Stimulated activated CD8-positive, alpha-beta memory T cell treated with anti-CD3 and anti-CD28 coated beads, Interleukin-2, amount 100 ng/mL, for 48 hours (primary cell): ENCODE results near the gene SBF2.

ENCODE experiments used
- DNase-seq, 2 donors: peaks; one replicate each; pipeline ENCODE4 v3.0.0-alpha.2; 2020; ENCODE audit warnings: low read depth in 2 of 2

Gene SBF2

DNA sequence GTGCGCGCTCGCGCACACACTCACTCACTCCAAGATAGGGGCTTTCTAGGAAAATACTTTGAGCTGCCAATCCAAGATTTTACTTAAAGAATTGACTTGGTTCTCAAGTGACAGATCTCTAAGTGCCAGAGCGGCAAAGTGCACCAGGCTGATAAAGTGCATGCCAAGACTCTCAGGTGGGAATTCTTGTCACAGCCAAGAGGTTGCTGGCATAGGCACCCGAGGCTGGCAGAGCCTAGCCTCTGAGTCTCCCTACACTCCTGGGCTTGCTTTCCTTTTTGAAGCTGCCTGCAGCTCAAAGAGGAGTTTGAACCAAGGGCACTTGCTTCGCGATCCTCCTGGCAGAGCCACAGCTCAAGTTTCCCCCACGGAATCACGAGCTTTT, 8.3 kb upstream of the SBF2 start:
- no peak for DNase-seq

- DNase-seq: no peak
These were observed 7.8 kb upstream of the SBF2 start for GRCh38 chr11:10301656-10302358.

- no peak for DNase-seq
These were observed 4.3 kb upstream of the SBF2 start for GRCh38 chr11:10298342-10298741.

DNA sequence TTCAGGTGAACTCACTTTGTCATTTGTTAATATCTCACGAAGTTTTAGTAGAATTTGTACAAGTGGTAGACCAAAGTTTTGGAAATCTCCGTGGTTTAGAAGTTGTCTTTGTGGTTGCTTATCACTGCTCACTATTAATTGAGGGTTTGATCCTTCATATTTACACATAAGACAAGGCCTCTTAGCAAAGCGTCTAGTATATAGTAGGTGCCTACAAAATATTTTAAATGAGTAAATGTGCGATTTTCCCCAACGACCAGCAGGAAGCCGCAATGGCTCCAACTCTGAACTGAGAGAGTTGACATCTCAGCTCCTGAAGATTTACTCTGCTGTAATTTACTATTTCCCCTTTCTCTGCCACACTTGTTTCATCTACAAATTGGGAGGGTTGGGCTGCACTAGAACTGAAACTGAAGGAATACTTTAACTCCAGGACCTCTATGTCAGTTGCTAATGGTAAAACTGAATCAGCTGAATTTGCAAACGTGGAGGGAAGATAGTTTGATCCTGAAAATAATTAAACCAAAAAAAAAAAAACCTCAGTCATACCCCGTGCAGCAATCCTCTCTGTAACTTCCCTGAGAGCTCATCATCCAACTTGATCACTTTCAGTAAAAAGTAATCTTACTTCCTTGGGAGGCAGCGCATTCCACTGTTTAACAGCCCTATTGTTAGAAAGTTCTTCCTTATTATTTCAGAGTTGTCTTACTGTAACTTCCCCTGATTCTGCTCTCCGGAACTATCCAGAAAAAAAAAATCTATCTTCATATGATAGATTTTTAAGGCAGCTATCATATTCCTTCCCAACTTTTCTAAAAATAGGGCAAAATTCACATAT, 1.3 kb upstream of the SBF2 start:
- no peak for DNase-seq

DNA sequence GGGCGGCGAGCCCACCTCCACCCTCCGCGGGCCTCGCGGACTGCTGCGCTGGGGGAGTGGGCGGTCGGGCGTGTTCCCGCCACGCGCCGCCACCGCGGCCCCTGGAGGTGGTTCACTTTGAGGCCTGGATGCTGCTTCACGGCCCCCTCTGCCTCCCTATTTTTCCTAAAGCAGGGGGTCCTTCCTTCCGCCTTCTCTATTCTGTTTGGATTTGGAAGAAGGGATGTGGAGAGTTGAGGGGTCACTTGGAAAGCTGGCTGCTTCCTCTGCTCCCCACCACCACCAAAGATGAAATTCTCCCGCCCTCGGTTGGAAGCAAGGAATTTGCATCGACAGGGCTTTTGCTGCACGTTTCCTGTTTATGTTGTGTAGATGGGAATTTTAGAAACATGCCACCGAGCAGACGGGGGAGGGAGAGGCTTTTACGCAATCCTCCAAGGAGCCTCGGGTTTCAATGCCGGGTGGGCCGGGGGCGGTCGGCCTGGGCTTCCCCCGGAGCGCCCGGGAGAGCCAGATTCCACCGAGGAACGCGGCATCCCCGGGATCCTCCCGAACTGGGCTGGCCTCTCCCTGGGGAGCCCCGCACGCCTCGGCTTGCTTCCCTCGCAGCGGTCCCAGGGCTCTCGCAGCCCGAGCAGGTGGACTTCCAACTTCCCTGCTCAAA, 403 bp upstream of the SBF2 start:
- no peak for DNase-seq

- DNase-seq: no peak
These were observed 2.0 kb downstream of the SBF2 start for GRCh38 chr11:10291801-10292638.

DNA sequence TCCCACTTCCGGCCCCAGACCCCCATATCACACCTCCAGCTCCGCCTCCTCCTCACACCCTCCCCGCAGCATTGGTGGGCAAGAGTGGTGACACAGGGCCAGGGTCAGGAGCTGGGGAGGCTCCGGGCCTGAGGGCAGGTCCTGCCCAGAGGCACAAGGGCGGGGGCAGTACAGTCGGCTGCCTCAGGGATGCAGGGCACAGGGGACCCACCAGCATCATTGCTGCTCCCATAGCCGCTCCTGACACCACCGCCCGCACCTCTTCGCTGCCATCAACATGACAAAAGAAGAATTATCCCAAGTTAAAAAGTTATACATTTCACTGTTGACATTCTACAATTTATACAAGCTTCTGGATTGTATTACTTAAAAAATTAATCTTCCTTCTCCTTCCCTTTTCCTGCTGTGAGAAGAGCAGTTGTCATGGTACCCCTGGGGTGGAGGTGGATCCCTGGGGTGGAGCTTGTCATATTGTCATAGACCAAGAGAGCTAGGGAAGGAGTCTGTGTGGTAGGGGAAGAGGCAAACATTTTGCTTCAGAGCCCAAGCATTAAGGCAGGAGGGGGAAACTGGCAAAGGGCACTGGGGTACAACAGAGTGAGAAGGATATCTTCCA, 4.1 kb downstream of the SBF2 start:
- no peak for DNase-seq

GRCh38 chr11:10288881-10289764, 4.9 kb downstream of the SBF2 start:
- DNase-seq: no peak

DNA sequence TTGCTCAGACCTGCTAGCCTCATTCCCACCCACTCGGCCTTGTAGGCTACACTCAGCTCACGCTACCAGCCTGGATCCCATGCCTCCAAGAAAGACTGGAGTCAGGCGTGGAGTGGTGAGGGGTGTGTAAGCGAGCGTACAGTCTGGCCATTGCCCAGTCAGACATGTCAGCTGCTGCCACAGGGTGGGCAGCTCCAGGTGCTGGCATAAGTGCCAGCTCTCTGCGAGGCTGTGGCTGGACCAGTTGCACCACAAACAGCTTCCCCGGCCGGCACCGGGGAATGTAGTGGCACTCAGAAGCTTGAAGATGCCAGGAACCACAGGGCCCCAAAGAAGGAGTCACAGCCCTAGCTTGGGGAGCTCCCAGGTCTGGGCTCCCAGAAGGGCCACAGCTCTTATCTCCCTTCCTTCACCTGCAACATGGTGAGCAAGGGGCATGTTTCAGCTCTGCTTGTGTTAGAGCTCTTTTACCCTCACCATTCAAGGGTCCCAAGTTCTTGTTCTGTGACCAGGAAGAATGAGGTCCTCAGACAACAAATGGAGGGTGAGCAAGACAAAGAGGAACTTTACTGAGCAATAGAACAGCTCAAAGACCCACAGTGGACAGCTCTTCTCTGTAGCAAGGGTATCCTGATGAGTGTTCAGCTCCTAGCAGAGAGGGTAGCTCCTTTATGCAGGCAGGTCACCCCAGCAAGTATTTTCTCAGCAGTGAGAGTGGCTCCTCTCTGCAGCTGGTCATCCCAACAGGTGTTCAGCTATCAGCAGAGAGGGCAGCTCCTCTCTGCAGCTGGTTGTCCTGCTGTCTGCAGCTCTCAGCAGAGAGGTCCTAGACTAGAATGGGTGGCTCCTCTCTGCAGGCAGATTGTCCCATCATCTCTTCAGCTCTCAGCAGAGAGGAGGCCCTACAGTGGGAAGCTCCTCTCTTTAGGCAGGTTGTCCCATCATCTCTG, 6.0 kb downstream of the SBF2 start:
- DNase-seq: no peak

GRCh38 chr11:10287140-10287539, 6.9 kb downstream of the SBF2 start:
- no peak for DNase-seq

DNA sequence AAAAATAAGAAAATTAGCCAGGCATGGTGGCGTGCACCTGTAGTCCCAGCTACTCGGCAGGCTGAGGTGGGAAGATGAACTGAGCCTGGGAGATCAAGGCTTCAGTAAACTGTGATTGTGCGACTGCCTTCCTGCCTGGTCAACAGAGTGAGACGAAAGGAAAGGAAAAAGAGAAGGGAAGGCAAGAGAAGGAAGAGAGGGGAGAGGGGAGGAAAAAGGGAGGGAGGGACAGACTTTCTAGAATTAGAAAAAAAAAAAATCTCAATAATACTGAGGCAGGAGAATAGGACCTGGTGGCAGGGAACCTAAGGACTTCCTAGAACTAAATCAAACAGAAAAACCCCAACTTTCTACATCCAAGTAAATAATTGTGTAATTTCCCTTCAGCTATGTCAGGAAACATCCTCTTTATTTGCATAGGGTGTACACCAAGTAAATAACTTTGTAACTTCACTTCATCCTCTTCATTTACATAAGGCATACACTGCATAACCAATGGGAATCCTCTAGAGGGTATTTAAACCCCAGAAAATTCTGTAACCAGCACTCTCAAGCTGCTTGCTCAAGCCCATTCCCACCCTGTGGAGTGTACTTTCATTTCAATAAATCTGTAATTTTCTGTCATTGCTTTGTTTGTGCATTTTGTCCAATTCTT, 8.7 kb downstream of the SBF2 start:
- no peak for DNase-seq

DNA sequence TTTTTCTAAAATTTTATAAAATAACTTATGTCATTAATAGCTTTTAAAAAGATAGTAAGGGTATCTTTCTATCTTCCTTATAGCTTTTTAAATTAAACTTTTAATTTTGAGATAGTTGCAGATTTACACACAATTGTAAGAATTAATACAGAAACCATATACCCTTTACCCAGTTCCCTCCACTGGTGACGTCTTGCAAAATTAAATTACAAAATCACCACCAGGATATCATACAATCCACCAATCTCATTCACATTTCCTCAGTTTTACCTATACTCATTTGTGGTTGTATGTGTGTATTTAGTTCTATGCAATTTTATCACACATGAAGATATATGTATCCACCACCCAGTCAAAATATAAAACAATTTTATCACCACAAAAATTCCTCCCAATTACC, 10.0 kb downstream of the SBF2 start:
- DNase-seq: no peak

- no peak for DNase-seq
These were observed 11.9 kb downstream of the SBF2 start for GRCh38 chr11:10282117-10282516.

DNA sequence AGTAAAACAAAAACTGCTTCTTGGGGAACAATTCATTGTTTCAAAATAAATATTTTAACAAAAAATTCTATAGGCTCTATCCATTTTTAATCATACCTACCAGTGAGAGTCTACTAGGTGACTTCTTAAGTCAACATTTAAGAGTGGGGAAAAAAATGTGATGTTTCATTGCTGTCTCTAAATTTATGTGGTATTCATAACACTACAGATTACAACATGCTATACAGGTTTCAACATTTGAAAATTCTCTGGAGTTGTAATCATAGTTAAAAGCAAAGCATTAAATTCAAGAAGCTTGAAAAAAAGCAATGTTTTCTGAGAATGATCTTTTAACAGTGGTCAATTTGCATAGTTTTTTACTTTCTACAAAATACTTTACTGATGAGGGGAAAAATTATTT, 18.3 kb downstream of the SBF2 start:
- no peak for DNase-seq

GRCh38 chr11:10274726-10275125, 19.3 kb downstream of the SBF2 start:
- DNase-seq: no peak

DNA sequence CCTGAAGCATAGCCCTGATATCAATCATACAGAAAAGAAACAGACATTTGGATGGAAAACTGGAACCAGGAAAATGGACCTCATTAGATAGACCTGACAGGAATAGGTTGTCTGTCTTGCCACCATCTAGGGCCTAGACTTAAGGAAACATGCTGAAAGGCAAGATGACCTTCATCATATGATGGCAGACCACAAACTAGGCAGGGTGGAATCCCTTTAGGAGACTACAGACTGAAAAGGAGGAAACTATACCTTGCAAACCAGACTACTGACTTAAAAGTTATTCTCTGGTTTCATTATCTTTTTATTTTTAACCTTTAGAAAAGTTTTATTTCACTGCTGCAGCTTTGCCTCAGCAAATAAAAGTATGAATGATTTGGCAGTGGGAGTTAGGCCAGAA, 20.3 kb downstream of the SBF2 start:
- DNase-seq: no peak

GRCh38 chr11:10272132-10272531, 21.9 kb downstream of the SBF2 start:
- no peak for DNase-seq

DNA sequence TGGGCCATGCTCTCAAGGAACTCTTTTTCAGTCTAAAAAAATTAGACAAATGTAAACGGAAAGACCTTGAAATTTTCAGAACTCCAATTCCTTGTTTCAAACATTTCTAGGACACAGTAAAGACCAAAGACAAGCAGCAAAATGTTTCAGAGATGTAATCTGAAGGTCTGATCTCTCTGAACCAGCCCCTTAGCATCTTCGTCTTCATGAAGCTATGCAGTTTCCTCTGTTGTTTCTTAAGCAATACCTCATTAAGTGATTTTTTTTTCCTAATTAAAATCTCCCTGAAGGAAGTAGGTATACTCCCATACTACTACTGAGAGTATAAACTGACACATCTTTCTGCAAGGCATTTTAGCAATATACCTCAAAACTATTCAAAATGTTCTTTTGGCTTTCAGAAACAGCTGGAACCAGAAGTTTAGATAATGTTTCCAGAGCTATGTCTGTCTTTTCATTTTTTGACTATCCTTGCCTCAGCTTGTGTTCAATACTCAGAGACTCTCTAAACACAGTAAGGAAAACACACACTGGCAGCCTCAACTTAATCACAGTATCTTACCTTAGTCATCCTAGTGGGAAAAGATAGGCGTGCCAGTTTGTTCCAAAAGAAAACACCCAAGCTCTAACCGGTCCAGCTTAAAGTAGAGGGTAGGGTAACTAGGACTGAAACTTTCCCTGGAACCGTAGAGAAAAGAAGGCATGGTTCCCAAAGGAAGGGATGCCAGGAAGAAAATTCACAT, 25.1 kb downstream of the SBF2 start:
- DNase-seq: no peak
